NCI-H524 (cell line): Measurements from ENCODE around the gene GSK3A.

Source experiments
- DNase-seq, 2 experiments: peaks; one replicate each; lab custom pipeline; 2025; lab: John Stamatoyannopoulos, UW

The GSK3A gene

DNA sequence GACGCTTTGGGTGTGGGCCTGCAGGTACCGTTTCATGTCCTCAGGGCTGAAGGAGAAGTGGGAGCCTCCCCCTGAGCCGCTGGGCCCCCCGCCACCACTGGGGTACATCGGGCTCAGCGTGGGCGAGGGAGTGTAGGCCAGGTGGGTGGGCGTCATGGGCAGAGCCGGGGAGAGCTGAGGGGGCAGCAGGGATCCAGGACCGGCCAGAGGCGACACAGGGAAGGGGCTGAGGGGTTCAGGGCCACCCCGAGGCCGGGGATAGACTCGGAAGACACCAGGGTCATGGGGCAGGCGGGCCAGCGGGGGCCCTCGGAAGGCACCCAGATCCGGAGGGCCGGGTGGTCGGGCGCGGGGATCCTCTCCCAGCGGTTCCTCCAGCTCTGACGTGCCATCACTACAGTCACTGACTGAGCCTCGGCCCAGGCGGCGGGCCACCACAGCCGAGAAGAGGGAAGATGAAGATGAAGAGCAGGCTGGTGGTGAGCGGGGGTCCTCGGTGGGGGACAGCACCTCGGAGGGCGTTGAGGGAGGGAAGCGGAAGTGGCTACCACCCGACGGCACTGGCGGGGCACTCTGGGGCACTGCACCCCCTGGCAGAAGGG lies 6.8 kb upstream of the GSK3A start:
- no peak for DNase-seq

DNA sequence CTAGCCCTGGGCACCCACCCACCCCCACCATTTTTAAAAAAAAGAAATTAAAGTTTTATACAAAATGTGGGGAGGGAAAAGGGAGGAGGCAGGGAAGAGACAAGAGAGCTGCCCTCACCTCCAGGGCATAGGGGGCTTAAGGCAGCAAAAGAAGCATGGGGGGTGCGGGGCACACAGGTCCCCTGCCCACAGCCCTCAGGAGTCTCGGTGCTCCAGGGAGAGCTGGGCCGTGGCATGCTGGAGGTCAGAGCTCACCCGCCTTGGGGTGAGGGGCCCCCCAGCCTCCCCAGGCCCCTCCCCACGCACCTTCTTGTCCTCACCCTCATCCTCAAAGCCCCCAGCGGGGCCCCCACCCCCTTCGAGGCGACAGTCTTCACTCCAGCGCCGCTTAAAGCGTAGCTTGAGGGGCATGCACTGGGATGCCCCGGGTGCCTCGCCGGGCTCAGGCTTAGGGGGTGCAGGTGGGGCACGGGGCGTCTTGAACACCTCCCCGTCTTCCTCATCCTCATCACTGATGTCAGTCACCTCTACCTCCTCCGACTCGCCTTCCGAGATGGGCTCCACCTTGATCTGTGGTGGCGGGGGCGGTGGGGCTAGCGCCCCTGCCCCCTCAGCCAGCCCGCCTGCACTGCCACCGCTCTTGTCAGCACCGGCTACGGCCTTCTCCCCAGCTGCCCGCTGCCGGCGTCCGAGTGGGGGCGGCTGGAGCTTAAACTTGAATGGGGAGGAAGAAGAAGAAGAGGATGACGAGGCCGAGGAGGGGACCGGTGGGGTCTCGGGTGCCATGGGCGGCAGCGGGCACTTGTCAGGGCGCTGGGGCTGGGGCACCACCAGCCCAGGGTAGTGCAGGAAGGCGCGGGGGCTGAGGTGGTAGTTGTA lies 6.1 kb upstream of the GSK3A start:
- DNase-seq = no peak

DNA sequence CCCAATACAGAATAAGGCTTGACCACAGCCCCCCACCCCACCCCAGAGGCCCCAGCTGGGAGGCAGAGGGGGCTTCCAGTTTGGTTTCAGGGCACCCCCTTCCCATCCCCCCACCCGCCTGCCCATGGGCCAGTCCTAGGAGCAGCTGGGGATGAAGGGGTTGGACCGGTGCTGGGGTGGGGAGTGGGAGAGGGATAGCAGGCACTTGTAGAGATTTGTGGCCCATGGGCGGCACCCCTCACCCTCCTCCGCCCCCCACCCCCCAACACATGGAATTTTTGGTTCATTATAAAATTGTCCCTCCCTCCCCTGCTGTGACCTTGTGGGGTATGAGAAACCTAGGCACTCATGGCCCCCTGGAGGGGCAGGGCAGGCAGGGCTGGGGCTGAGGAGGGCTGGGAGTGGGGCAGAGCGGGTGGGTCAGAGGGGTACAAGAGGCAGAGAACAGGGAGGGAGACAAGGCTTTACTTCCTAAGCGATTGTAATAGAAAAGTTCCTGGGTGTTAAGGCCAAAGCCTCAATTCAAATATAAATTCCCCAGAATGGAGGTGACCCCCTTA lies 5.3 kb upstream of the GSK3A start:
- no peak for DNase-seq

DNA sequence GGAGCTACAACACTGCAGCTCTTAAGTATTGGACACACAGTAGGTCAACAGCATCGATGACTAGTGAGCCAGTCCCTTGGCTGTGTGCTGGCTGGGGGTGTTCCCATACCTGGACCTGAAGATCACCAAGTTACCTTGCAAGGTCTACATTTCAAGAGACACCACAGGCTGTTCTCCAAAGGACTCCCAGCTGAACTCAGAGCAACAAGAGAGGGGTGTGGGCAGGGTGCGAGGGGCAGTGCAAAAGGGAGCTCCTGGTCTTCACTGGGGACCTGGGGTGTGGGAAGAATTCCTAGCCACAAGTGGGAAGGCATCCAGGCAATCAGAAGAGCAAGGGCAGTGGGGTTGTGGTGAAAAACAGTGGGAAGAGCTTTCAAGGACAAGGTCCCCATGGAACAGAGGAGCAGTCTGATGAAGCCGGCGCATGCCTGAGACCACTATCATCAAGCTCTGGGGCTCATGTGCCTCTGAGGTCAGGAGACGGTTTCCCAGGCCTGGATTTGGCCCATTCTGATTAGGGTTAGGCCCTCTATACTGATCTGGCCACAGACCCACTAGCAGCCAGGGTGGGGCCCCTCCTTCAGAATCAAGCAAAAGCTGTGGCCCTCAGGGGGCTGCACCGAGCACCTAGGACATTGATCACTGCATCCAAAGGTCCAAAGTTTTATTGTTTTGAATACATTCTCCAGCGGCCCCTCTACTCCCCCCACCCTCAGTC lies 4.7 kb upstream of the GSK3A start:
- no peak for DNase-seq

DNA sequence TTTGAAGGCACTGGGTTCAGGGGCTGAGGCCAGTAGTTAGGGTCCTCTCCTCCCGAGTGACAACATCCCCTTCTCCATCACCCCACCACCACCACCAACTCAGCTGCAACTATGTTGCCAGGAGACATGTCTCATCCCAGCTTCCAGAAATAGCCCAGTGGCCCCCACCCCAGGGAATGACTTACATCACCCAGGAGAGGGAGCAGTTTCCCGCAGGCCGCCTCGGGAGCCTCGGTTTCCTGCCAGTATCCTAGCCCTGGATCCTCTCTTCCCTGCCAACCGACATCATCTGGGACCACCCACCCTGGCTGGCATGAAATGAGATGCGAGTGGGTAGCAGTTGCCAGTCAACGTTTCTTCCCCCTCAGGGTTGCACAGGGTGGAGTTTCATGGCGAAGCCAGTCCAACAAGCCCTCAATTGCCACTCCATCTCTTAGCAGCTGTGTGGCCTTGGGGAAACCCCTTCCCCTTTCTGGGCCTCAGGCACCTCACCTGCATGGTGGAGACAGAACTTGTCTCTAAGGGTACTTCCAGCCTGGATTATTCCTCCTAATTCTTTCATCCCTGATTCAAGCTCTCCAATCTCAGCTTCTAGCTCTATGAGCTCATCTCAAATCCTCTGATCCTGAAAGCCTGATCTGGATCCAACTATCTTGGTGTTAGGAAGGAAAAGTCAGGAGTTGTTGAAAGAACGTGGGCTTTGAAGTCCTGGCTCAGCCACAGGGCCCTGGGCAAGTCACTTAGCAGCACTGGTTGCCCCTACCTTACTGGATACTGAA lies 3.9 kb upstream of the GSK3A start:
- DNase-seq = peak; percentile 20 to 41

DNA sequence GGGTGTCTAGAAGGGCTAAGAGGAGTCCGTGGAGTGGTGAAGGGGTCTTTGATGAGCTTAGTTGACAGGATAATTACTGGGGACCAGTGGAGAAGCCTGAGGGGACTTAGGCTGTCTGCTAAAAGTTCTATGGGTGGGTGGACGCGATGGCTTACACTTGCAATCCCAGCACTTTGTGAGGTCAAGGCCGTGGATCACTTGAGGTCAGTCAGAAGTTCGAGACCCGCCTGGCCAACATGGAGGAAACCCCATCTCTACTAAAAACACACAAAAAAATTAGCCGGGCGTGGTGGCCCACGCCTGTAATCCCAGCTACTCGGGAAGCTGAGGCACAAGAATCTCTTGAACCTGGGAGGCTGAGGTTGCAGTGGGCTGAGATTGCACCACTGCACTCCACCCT lies 2.8 kb upstream of the GSK3A start:
- no peak for DNase-seq

DNA sequence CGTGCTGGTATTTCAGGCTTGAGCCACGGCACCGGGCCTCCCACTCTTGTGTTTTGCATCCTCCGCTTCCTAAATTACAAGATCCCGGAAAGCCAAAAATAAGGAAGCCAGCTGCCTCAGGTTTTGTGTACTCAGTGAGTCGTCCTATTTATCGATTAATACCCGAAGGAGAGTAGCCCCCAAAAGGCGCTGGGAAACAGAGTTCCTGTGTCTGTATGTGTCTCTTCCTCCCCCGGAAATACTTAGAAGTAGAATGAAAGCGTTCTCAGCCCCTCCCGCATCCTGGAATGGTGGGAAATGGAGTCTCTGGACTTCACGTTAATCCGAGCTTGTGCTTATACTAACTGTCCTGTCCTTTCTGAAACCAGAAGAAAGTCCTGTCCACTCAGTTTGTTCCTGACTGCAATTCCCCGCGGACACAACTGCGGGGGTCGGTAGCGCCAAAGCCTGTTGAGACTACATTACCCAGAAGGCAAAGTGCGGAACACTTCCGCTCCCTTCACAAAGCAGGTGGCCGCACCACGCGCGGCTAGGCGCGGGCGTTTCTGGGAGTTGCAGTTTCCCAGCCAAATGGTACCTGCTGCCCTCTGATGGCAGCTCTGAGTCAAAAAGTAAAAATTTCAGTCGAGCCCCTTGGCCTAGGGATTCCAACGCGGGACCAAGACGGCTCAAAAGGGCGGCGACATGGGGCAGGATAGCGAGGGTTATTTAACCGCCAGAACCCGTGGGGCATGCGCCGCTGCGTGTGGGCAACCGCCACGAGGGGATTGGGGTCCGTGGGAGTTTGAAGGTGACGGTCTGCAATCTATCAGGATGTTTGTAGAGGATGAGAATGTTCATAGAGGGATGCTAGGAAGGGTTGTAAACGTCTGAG lies 2.2 kb upstream of the GSK3A start:
- DNase-seq = peak; percentile 87 to 93

DNA sequence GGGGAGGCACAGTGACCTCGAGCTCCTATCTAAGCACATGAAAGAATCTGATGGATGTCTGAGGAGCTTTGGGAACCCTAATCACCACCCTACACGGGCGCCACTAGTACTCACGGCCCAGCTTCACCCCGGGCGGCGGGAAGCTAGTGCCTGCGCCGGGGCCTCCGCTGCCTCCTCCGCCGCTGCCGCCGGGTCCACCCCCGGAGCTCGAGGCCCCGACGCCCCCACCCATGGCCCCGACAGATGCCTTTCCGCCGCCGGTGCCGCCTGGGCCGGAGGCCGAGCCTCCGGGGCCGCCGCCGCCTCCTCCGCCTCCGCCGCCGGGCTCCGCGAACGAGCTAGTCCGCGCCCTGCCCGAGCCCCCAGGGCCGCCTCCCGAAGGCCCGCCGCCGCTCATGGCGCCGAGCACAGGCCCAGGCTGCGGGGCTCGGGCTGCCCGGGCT lies 312 bp downstream of the GSK3A start:
- DNase-seq = no peak

DNA sequence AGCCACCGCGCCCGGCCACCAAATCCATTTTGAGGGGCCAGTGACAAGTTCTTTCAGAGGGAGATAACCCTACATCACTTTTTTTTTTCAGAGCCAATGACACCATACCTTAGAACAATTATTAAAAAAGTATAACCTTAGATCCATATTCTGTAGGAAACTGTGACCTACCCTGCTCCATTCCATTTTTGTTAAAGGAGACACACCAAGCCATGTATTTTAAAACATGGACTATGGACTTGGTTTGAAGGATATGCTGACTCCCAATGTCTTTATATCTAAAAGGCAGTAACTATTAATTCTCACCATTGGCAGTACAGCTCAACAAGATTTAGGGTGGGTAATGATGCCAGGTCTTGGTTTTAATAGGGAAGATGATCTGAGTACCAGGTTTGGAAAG lies 1.1 kb downstream of the GSK3A start:
- no peak for DNase-seq

DNA sequence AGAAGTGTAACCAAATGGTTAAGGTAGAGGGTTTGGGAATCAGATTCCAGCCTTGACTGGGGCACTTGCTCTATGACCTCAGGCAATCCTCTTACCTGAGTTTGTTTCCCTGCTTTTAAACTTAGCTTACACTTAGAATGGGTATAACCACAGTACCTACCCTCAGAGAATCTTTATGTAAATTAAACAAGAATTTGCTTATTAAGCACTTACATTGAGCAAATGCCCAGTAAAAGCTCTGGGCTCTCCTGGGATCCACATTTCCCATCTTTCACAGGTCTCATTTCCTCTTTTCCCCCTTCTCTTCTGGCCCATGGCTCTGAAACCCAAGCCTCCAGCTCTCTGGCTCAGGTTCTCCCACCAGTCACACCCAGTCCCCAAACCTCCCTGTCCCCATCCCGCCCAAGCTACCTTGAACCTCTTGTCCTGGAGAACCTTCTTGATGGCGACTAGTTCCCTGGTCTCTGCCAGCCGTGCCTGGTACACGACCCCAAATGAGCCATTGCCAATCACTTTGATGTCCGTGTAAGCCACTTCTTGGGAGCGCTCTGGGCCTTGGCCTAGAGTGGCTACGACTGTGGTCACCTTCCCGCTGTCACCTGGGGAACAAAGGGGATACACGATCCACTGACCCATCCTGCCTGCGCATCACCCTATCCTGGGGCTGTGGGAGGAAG lies 2.7 kb downstream of the GSK3A start:
- no peak for DNase-seq

DNA sequence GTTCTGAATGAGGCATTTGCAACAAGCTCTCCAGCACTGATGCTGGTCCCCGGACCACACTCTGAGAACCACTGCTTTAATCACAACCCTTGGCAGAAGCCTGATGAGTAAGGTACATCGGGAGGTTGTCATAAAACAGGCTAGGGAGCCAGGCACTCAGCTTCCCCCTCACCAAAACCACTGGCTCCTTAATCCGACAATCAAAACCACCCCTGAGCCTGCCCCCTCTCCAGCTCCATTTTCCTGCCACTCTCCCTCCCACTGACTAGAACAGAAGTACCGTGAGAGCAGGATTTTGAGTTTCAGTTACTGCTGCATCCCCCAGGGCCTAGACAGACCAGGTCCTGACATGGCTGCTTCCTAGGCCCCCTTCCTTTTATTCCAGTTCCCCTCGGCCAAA lies 7.2 kb downstream of the GSK3A start:
- no peak for DNase-seq

DNA sequence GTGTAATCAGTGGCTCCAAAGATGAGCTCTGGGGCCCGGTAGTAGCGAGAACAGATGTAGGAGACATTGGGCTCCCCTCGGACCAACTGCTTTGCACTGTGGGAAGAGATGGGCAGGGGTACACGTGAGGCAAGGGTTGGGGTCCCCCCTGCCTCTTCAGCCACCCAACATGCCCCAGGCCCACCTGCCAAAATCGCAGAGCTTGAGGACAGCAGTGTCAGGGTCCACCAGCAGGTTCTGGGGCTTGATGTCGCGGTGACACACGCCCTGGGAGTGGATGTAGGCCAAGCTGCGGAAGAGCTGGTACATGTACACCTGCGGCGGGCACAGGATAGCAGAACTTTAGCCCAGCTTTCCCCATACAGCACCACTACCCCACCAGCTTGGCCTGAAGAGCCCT lies 8.0 kb downstream of the GSK3A start:
- no peak for DNase-seq

DNA sequence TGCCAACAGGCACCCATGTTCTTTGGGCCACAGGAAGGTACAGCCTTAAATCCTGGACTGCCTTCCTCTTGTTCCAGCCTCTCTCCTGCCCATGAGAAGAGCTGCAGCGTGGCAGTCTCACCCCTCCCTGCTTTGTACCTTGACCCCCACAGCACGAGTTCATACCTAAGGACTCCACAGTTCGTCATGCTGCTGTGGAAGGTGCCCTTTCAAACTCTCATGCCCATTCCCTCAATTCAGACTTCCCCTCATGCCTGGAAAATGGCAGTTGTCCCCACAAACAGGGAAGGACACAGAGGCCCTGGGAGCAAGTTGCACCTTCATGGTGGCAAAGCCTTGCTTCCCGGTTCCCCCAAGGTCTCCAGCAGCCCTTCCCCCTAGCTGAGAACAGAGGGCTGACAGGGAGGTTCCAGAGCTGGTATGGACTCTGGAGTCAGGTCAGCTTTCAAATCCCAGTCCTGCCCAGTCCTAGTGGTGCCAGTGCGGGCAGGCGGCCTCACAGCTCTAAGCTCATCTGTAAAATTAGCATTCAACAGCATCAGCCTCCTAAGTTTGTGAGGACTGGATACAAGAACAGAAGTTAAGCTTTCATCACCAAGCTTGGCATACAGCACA lies 8.6 kb downstream of the GSK3A start:
- no peak for DNase-seq

DNA sequence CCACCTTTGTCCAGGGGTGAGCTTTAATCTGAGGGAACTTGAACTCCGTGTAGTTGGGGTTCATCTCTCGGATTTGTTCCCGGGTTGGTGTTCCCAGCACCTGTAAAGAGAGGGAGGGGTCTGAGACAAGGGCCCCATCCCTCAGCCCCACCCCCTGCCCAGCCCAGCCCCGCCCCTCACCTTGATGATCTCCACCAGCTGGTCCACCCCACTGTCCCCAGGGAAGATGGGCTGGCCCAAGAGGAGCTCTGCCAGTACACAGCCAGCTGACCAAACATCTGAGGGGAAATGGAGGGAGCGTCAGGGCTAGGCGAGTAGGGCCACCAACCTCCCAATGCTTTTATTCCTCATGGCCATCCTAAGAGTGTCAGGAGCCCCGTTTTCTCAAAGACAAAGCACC lies 9.3 kb downstream of the GSK3A start:
- DNase-seq = no peak

DNA sequence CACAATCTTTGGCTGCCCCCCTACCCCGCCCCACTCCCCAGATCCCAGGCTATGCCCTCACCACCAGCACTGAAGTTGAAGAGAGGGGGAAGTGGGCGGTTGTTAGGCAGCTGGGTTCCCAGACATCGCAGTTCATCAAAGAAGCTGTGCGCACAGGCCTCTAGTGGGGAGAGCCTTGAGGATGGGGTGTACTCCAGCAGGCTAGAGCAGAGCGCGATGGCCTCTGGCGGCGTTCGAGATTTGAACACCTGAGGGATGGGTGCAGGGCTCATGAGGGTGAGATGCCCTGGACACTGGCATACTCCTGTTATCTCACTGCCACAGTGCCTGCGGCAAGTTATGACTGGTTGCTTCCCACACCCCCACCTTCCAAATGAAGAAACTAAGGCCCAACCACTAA lies 10.0 kb downstream of the GSK3A start:
- DNase-seq = no peak

DNA sequence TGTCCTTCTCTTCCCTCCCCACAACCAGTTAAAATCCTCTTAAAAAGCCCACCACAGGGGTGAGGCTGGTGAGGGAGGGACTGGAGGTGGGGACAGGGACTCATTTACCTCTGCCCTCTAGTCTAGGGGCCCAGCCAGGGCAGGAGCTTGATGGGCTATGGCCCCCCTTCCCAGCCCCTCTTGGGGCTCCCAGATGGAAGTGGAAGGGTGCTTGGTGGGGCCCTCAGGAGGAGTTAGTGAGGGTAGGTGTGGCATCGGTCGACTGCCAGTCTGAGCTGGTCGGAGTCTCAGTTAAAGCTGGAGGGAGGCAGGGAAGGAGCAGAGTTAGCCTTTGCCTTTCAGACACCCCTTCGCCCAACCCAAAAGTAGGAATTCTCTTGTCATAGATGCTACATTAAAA lies 11.8 kb downstream of the GSK3A start:
- DNase-seq = no peak

DNA sequence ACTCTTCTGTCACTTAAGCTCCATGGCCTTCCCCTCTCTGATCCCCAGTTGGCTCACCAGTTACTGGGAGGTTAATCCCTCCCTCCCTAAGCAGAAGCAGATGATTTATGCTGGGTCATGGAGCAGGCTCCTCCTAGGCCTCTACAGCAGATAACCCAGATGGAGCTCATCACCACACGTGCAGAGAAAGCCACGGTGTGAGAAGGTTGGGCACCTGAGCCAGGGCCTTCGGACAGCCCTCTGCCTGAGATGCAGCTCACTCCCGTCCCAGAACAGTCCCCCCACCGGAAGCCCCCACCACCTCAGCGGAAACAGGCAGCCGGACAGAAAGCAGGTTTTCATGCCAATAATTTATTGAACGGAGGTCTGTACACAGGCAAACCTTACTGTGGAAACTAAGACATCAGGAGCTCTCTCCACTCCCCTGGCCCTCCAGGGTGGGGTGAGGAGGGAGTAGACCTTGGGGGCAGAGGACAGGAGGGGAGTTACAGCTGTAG lies 12.5 kb downstream of the GSK3A start:
- DNase-seq = peak in 1 of 2 experiments; percentile 30

DNA sequence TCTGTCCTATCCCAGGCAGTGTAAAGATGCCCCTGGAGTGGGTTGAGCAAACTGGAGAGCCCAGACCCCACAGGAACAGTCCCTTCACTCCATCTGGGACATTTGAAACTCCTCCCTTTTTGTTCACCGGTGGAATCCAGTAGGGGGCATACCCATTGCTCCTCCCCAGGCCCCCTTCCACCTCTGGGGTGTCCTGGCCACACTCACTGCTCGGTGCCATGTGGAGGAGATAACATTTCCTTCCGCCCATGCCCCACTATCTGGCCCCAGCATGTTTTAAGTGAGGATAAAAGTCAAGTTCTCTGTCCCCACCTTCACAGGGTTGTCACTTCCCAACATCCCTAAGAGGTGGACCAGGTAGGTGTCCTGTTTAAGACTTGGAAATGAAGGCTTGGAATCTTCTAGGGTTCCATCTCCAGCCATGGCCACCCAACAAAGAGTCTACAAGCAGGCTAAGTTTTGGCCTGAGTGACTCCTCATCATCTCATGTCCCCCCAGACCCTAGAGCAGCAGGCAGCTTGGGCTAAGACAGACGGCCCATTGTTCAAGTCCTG lies 13.0 kb downstream of the GSK3A start:
- DNase-seq = no peak

DNA sequence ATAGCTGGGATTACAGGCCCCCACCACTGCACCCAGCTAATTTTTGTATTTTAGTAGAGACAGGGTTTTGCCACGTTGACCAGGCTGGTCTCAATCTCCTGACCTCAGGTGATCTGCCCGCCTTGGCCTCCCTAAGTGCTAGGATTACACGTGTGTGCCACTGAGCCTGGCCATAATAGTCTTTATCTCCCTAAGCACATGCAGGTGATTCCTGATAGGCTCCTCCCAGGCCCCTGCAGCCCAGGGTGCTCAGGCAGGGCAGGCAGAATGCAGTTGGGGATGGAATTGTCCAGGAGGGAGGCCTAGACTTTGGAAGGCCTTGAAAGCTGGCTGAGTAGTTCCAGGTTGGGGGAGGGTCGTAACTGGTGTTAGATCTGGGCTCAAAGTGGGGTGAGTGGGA lies 13.8 kb downstream of the GSK3A start:
- DNase-seq = no peak
